Adipose tissue (tissue), 3 donors: ENCODE measurements around the gene PRKAR2B. TPM values are rescaled to one million over a fixed set of nuclear protein-coding genes. Genes with fewer than 3 reads are reported as not detected.

Source experiments
- H3K27ac ChIP-seq: one replicate; pipeline ENCODE4 v1.5.1; 2013; ENCODE audit warnings: low read depth, low read length
- WGBS, 3 donors: extraction: QIAGEN DNeasy Blood & Tissue Kit; methylation state at CpG; one replicate each; pipeline ENCODE4 v1.1.7; 2013; 5-methylcytosine and 5-hydroxymethylcytosine counted together
- polyA plus RNA-seq, 3 donors: library from polyadenylated mRNA; stranded (reverse); fragments of 200-250 nt; gene quantifications; one replicate each; pipeline ENCODE4 v1.2.3, GENCODE V29; 2013
- donor health status: healthy with polysubstance abuse.
- donor health status: Bipolar disorder and iron deficiency.
- donor health status: healthy.

Gene PRKAR2B
- polyA plus RNA-seq, 3 donors = 38.9 to 276 (median 143) TPM

- 51 to 57% (median 54%) methylated on average over 2 of the region's 2 CpGs for WGBS, 3 donors
These were observed 119.6 kb downstream of the PRKAR2B start for GRCh38 chr7:107164092-107164491.

GRCh38 chr7:107165341-107165740 is 120.8 kb downstream of the PRKAR2B start:
- no peak overlapping the region for H3K27ac ChIP-seq
- 71 to 79% (median 75%) methylated on average over 3 of the region's 3 CpGs for WGBS, 3 donors

More at GRCh38 chr7:107164092-107164491, 119.6 kb downstream of the PRKAR2B start:
- H3K27ac ChIP-seq = no peak overlapping the region

- no peak overlapping the region for H3K27ac ChIP-seq
- WGBS, 3 donors = 38 to 40% (median 40%) methylated on average over 5 of the region's 5 CpGs
These were observed 122.4 kb downstream of the PRKAR2B start for GRCh38 chr7:107166736-107167426.

GRCh38 chr7:107167483-107168232 is 123.2 kb downstream of the PRKAR2B start:
- H3K27ac ChIP-seq = peak overlapping the region; percentile 17
- 0% methylated on average over 15 of the region's 15 CpGs for WGBS, 3 donors

- 0% methylated on average over 44 of the region's 44 CpGs for WGBS, 3 donors
These were observed 124.0 kb downstream of the PRKAR2B start, which contains the start of gene HBP1 for GRCh38 chr7:107168233-107169119. TSS of gene HBP1 (plus strand) at chr7:107169003. CDS start at chr7:107179894, 10,891 bp downstream.

GRCh38 chr7:107169120-107170050 is 124.9 kb downstream of the PRKAR2B start:
- peak overlapping the region; percentile 23 for H3K27ac ChIP-seq
- 0 to 1% (median 1%) methylated on average over 62 to 73 of the region's 73 CpGs for WGBS, 3 donors

More at GRCh38 chr7:107168233-107169119, 124.0 kb downstream of the PRKAR2B start, which contains the start of gene HBP1:
- H3K27ac ChIP-seq = peak within 1 kb of the TSS; percentile 23

GRCh38 chr7:107170051-107170915 is 125.8 kb downstream of the PRKAR2B start:
- no peak overlapping the region for H3K27ac ChIP-seq
- WGBS, 3 donors = 7 to 10% (median 10%) methylated on average over 13 of the region's 13 CpGs

- WGBS, 3 donors = 87 to 90% (median 89%) methylated on average over 12 of the region's 12 CpGs
These were observed 127.0 kb downstream of the PRKAR2B start for GRCh38 chr7:107171496-107171895.

GRCh38 chr7:107172276-107173032 is 127.9 kb downstream of the PRKAR2B start:
- 73 to 83% (median 78%) methylated on average over 4 of the region's 4 CpGs for WGBS, 3 donors
- H3K27ac ChIP-seq = no peak overlapping the region

More at GRCh38 chr7:107171496-107171895, 127.0 kb downstream of the PRKAR2B start:
- H3K27ac ChIP-seq = no peak overlapping the region

- H3K27ac ChIP-seq = no peak overlapping the region
These were observed 128.7 kb downstream of the PRKAR2B start for GRCh38 chr7:107173191-107173590.

GRCh38 chr7:107173691-107174406 is 129.3 kb downstream of the PRKAR2B start:
- WGBS, 3 donors = 40 to 69% (median 51%) methylated on average over 4 of the region's 4 CpGs
- no peak overlapping the region for H3K27ac ChIP-seq

More at GRCh38 chr7:107173191-107173590, 128.7 kb downstream of the PRKAR2B start:
- 83 to 91% (median 90%) methylated on average over 2 of the region's 2 CpGs for WGBS, 3 donors

GRCh38 chr7:107179326-107180164 is 135.0 kb downstream of the PRKAR2B start:
- no peak overlapping the region for H3K27ac ChIP-seq
- 85 to 92% (median 85%) methylated on average over 14 of the region's 14 CpGs for WGBS, 3 donors

GRCh38 chr7:107180378-107180777 is 135.9 kb downstream of the PRKAR2B start:
- 27 to 65% (median 29%) methylated on average over 1 of the region's 1 CpG for WGBS, 3 donors
- H3K27ac ChIP-seq = no peak overlapping the region

- no peak overlapping the region for H3K27ac ChIP-seq
- 90 to 96% (median 92%) methylated on average over 5 of the region's 5 CpGs for WGBS, 3 donors
These were observed 136.7 kb downstream of the PRKAR2B start for GRCh38 chr7:107181172-107181571.
